A673 (cell line): ENCODE results near the gene CISH. TPM values are rescaled to one million over a fixed set of nuclear protein-coding genes. Genes with fewer than 3 reads are reported as not detected.

Experiments
- BruUV-seq: library from RNA; stranded (reverse); fragments of 400-500 nt; replicated peaks from 2 replicates; lab custom pipeline; 2021; lab: Mats Ljungman, UMichigan
- CTCF ChIA-PET: fragments of 300-600 bp; sonication (Branson Sonifier 250); formaldehyde crosslinking; loops from one replicate; lab custom pipeline; 2022; ENCODE audit warnings: antibody characterized with exemption; lab: Charles Lee
- POLR2A ChIA-PET: fragments of 300-600 bp; sonication (Branson Sonifier 250); formaldehyde crosslinking; loops from one replicate; lab custom pipeline; 2022; ENCODE audit warnings: antibody characterized with exemption; ENCODE audit not compliant: low non-redundant PET; lab: Charles Lee
- DNase-seq: peaks from one replicate; pipeline ENCODE4 v3.0.0-alpha.2; 2015; ENCODE audit warnings: low spot score
- H3K27ac ChIP-seq: fragments of 200-600 bp; sonication (generic); 2 replicates; pipeline ENCODE4 v1.5.1; 2016; ENCODE audit warnings: mixed run types, low read depth, mild to moderate bottlenecking, mixed read lengths, antibody characterized with exemption, low read length; ENCODE audit not compliant: poor library complexity, severe bottlenecking
- H3K27me3 ChIP-seq: fragments of 200-600 bp; sonication (generic); replicated peaks from 2 replicates; pipeline ENCODE4 v1.6.1; 2017; ENCODE audit warnings: mixed run types, low read depth, mild to moderate bottlenecking, mixed read lengths, antibody characterized with exemption, low read length; ENCODE audit not compliant: insufficient read depth, poor library complexity
- H3K36me3 ChIP-seq: fragments of 200-600 bp; sonication (generic); 2 replicates; pipeline ENCODE4 v1.6.1; 2016; ENCODE audit warnings: mixed run types, mild to moderate bottlenecking, mixed read lengths, antibody characterized with exemption, low read length; ENCODE audit not compliant: insufficient read depth, poor library complexity, severe bottlenecking
- H3K4me1 ChIP-seq: fragments of 200-600 bp; sonication (generic); 2 replicates; pipeline ENCODE4 v1.6.1; 2017; ENCODE audit warnings: mixed run types, mild to moderate bottlenecking, mixed read lengths, antibody characterized with exemption, low read length; ENCODE audit not compliant: insufficient read depth, poor library complexity, severe bottlenecking
- H3K4me3 ChIP-seq: fragments of 200-600 bp; sonication (generic); 2 replicates; pipeline ENCODE4 v1.5.1; 2016; ENCODE audit warnings: low read depth, mixed run types, mild to moderate bottlenecking, mixed read lengths, low read length; ENCODE audit not compliant: poor library complexity, severe bottlenecking
- H3K9me3 ChIP-seq: fragments of 200-600 bp; sonication (generic); 2 replicates; pipeline ENCODE4 v1.6.1; 2016; ENCODE audit warnings: mixed run types, low read depth, mild to moderate bottlenecking, mixed read lengths, antibody characterized with exemption, low read length; ENCODE audit not compliant: poor library complexity, severe bottlenecking
- CTCF ChIP-seq: fragments of 300-800, 200-600 bp; sonication (generic); conservative IDR thresholded peaks from 2 replicates; pipeline ENCODE4 v1.5.1; 2017; ENCODE audit warnings: low read depth, mild to moderate bottlenecking, antibody characterized with exemption, low read length, moderate library complexity, mixed read lengths
- EZH2 ChIP-seq: fragments of 200-600 bp; sonication (generic); IDR thresholded peaks from 2 replicates; pipeline ENCODE4 v1.6.1; 2017; ENCODE audit warnings: borderline replicate concordance, low read depth, mild to moderate bottlenecking, mixed read lengths, antibody characterized with exemption, low read length; ENCODE audit not compliant: poor library complexity, severe bottlenecking
- intact Hi-C: fragments of 100-400 bp; cut with micrococcal nuclease; formaldehyde crosslinking; loops from one replicate; pipeline ENCODE4 v1.10.0; 2022; ENCODE audit not compliant: unreplicated experiment
- total RNA-seq: library from RNA; stranded (reverse); gene quantifications from 2 replicates; pipeline ENCODE4 v1.2.3, GENCODE V29; 2021

Gene CISH
- total RNA-seq, 1 experiment from 2014 or later, result 0.86 TPM

- Histone ChIP-seq H3K27ac (no peak overlapping the region), H3K36me3 (no peaks in the 10 kb centered on the region), H3K9me3 (no peaks in the 10 kb centered on the region), H3K27me3 (no peaks in the 10 kb centered on the region), H3K4me3 (no peak overlapping the region), H3K4me1 (peaks cover 7% of the 10 kb centered on the region)
- CTCF ChIA-PET, result no interaction called here
- no TSS peak for BruUV-seq
- no peak for DNase-seq
- TF ChIP-seq EZH2 (no peak), CTCF (no peak)
- intact Hi-C loops, result no loop called here
- POLR2A ChIA-PET, result no interaction called here
Measured at GRCh38 chr3:50624634-50625033, 13.1 kb upstream of the CISH start.

DNA sequence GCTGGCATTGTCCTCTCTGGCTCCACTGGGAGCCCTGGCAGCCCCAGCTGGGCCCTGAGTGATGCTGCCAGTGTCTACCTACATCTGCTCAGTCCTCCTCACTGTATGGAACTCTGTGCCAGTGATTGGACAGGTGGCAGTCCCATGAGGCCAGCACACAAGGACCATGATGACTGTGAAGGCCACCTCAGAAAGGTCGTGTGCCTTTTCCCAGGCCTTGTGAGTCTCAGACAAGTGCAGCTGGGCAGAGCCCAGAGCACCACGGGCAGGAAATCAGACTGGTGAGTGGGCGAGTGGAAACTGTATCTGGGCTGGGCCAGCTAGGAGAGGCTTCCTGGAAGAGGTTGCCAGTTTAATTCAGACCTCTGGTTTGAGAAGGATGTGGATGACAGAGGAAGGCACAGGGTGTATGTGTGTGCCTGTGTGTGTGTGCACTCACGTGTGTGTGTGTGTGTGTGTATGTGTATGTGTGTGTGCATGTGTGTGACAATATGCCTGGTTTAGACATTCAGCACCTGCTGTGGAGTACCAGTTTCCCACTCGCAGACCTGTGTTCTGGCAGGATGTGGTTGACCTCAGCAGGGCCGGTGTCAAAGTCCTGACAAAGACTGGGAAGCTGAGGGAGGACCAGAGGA lies 12.4 kb upstream of the CISH start:
- ChIA-PET POLR2A (no interaction called here), CTCF (no interaction called here)
- intact Hi-C loops, result no loop called here
- Histone ChIP-seq H3K27me3 (no peaks in the 10 kb centered on the region), H3K4me3 (no peak overlapping the region), H3K27ac (no peak overlapping the region), H3K36me3 (no peaks in the 10 kb centered on the region), H3K9me3 (no peaks in the 10 kb centered on the region), H3K4me1 (peaks cover 7% of the 10 kb centered on the region)
- BruUV-seq, result no TSS peak
- TF ChIP-seq CTCF, result no peak
- TF ChIP-seq EZH2, result no peak
- no peak for DNase-seq

- Histone ChIP-seq H3K9me3 (no peaks in the 10 kb centered on the region), H3K4me3 (no peak overlapping the region), H3K27ac (no peak overlapping the region), H3K27me3 (no peaks in the 10 kb centered on the region), H3K4me1 (peaks cover 7% of the 10 kb centered on the region), H3K36me3 (no peaks in the 10 kb centered on the region)
- intact Hi-C loops, result no loop called here
- POLR2A ChIA-PET, result no interaction called here
- TF ChIP-seq EZH2 (no peak), CTCF (no peak)
- CTCF ChIA-PET, result no interaction called here
- no TSS peak for BruUV-seq
- DNase-seq, result no peak
Measured at GRCh38 chr3:50622881-50623280, 11.3 kb upstream of the CISH start.
